Spleen (tissue), 11 donors: ENCODE measurements around the gene BSN. TPM values are rescaled to one million over a fixed set of nuclear protein-coding genes. Genes with fewer than 3 reads are reported as not detected.
"Not testable (repeated sequence)": the region's sequence is repeated elsewhere in the genome, so short reads cannot be mapped to it uniquely, and the experiment has no call there.

Source experiments
- DNase-seq: peaks from one replicate; pipeline ENCODE4 v3.0.0-alpha.2; 2020
- H3K27ac ChIP-seq, 8 donors: fragments of 200-600 bp; sonication (generic) in 7 of 8; 1 replicate in 4 of 8; 2 replicates in 4 of 8; pipeline versions ENCODE4 v1.5.0 to v1.8.0; 2016 to 2021; ENCODE audit warnings: inconsistent platforms in 4 of 8, mild to moderate bottlenecking in 4 of 8, moderate library complexity in 1 of 8
- H3K27me3 ChIP-seq, 7 donors: fragments of 200-600 bp; sonication (generic) in 6 of 7; replicated peaks in 1 of 7; 1 replicate in 4 of 7; 2 replicates in 3 of 7; pipeline versions ENCODE4 v1.5.0 to v1.8.0; 2016 to 2021; ENCODE audit warnings: inconsistent platforms in 3 of 7, mild to moderate bottlenecking in 1 of 7
- H3K36me3 ChIP-seq, 6 donors: fragments of 200-600 bp; sonication (generic) in 5 of 6; 1 replicate in 4 of 6; 2 replicates in 2 of 6; pipeline versions ENCODE4 v1.5.0 to v1.8.0; 2016 to 2021; ENCODE audit warnings: inconsistent platforms in 2 of 6
- H3K4me1 ChIP-seq, 6 donors: fragments of 200-600 bp; sonication (generic) in 5 of 6; 1 replicate in 3 of 6; 2 replicates in 3 of 6; pipeline versions ENCODE4 v1.5.0 to v1.8.0; 2016 to 2021; ENCODE audit warnings: inconsistent platforms in 3 of 6
- H3K4me3 ChIP-seq, 8 donors: fragments of 200-600 bp; sonication (generic) in 7 of 8; 1 replicate in 4 of 8; 2 replicates in 4 of 8; pipeline versions ENCODE4 v1.5.0 to v1.8.0; 2016 to 2021; ENCODE audit warnings: inconsistent platforms in 4 of 8, mild to moderate bottlenecking in 4 of 8, moderate library complexity in 2 of 8
- H3K9me3 ChIP-seq, 8 donors: fragments of 200-600 bp; sonication (generic) in 7 of 8; 1 replicate in 4 of 8; 2 replicates in 4 of 8; pipeline versions ENCODE4 v1.5.0 to v1.8.0; 2016 to 2021; ENCODE audit warnings: inconsistent platforms in 4 of 8
- POLR2A ChIP-seq, 3 donors: fragments of 450-650 bp; IDR thresholded peaks; one replicate each; pipeline ENCODE4 v1.5.1; 2017; ENCODE audit warnings: antibody characterized with exemption in 3 of 3, mild to moderate bottlenecking in 1 of 3
- POLR2AphosphoS5 ChIP-seq, 3 donors: sonication (generic); formaldehyde crosslinking; IDR thresholded peaks; one replicate each; pipeline ENCODE4 v1.5.1; 2017; ENCODE audit warnings: antibody characterized with exemption in 3 of 3
- WGBS, 5 donors: extraction: QIAGEN DNeasy Blood & Tissue Kit in 3 of 5; methylation state at CpG; one replicate each; pipeline versions ENCODE4 v1.1.5 to v1.1.7; 2013 to 2018; 5-methylcytosine and 5-hydroxymethylcytosine counted together
- intact Hi-C: fragments of 100-400 bp; cut with DNase I; formaldehyde crosslinking; loops from one replicate; pipeline ENCODE4 v1.15.0; 2023; ENCODE audit warnings: low total_unique reads
- polyA plus RNA-seq, 3 donors: library from polyadenylated mRNA; stranded (reverse); fragments of 200-250 nt; gene quantifications; one replicate each; pipeline ENCODE4 v1.2.1, GENCODE V29; 2013
- total RNA-seq, 7 donors: library from RNA; depleted of rRNA in 3 of 7; stranded (reverse); fragments of >200 nt in 3 of 7; fragmentation: NEBNext Ultra II Directional in 4 of 7; extraction: Animal tissue kit (Norgen Biotek cat#: 25700) in 4 of 7; gene quantifications; one replicate each; pipeline versions ENCODE4 v1.1.0 to v1.2.1, GENCODE V29; 2016 to 2021
- TF ChIP-seq, protein P1 (sequence below), 11 experiments: fragments of 200-600 bp in 7 of 11; fragments of 450-650 bp in 4 of 11; sonication (generic) in 4 of 11; IDR thresholded peaks in 8 of 11; conservative IDR thresholded peaks in 3 of 11; 1 replicate in 7 of 11; 2 replicates in 4 of 11; pipeline versions ENCODE4 v1.4.0 to v1.8.0; 2016 to 2021; ENCODE audit warnings: antibody characterized with exemption in 11 of 11, inconsistent platforms in 4 of 11, mild to moderate bottlenecking in 1 of 11
- donor health status: healthy with polysubstance abuse.
- donor health status: DM: no; HTN: no; CAD: no; lungs with moderate emphysema.
- donor health status: DM: no; HTN: no; CAD: no.
- donor health status: Bipolar disorder and iron deficiency.
- donor health status: healthy.
- donor health status: DM: no; HTN: no; CAD: no.
- donor health status: DM: yes; HTN: yes; CAD: no.

Gene BSN
- total and polyA plus RNA-seq, 10 donors, result 0.02 to 1.1 (median 0.36) TPM

DNA sequence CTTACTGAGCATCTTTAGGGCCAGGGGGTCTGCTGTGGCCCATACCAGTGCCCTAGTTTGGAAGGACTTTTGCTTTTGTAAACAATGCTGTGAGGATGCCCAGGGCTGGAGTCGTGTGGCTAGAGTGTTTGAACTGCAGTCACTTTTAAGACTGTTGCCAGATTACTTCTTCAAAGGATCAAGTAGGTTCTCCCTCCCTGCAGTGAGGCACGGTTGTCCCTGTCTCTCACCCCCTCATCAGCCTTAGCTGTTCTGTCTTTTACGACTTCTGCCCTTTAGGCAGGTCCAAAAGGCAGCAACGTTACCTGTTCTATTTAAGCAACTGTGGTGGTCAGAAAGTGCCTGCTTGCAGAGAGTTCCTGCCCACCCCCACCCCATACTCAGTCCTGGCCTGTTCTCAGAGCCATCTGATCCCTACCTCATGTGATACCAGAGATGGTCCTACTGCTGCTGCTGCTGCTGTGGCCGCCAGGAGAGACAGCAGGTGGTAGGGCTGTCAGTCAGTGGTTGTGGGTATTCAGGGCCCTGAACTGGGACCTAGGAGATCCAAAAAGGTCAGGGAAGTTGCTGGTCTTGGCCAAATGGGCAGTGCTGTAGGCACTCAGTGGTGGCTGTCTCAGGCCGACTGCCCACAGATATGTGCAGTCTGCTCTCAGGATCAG lies 140.3 kb downstream of the BSN start:
- H3K27ac ChIP-seq, H3K4me3 ChIP-seq, intact Hi-C loops, H3K27me3 ChIP-seq, DNase-seq, H3K9me3 ChIP-seq: not testable (repeated sequence)
- Histone ChIP-seq H3K4me1 (peaks cover 15 to 37% (median 26%) of the 10 kb centered on the region in 6 donors), H3K36me3 (peaks cover 0 to 35% (median 19%) of the 10 kb centered on the region in 6 donors)
- 77 to 86% (median 82%) methylated on average over 5 to 6 of the region's 6 CpGs for WGBS, 5 donors

DNA sequence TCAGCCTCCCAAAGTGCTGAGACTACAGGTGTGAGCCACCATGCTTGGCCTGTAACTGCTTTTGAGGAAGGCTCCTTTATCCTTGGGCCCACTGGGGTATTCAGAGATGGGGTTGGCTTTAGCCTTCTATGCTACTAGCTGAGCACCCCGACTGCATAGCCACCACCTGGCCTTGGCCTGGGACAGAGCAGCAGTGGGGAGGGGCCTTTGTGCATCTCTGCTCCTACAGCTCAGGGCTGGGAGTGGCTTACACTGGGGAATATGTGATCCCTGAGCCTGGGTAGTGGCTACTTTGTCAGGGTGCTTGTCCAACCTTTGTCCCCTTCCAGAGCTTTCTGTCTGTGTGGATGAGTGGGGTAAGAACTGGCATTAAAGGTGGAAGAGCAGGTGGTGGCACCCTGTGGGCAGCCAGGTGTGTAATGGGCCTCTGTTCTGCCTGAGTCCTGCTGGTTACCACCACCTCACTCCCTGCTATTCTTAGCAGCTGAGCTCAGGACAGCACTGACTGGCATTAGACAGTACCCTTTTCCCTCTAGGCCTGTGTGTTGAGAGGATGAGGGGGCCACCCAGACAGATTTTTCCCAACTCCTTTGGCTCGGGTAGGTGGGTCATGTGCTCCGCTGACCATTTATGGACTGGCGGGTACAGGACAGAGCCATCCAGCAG lies 141.2 kb downstream of the BSN start:
- 84 to 94% (median 89%) methylated on average over 4 of the region's 4 CpGs; no CpG with 5 or more reads in 2 of the 5 donors for WGBS, 5 donors
- Histone ChIP-seq H3K36me3 (peaks cover 0 to 44% (median 27%) of the 10 kb centered on the region in 6 donors), H3K4me1 (peaks cover 11 to 27% (median 17%) of the 10 kb centered on the region in 6 donors)
- H3K9me3 ChIP-seq, H3K27me3 ChIP-seq, DNase-seq, intact Hi-C loops, H3K27ac ChIP-seq, H3K4me3 ChIP-seq: not testable (repeated sequence)

DNA sequence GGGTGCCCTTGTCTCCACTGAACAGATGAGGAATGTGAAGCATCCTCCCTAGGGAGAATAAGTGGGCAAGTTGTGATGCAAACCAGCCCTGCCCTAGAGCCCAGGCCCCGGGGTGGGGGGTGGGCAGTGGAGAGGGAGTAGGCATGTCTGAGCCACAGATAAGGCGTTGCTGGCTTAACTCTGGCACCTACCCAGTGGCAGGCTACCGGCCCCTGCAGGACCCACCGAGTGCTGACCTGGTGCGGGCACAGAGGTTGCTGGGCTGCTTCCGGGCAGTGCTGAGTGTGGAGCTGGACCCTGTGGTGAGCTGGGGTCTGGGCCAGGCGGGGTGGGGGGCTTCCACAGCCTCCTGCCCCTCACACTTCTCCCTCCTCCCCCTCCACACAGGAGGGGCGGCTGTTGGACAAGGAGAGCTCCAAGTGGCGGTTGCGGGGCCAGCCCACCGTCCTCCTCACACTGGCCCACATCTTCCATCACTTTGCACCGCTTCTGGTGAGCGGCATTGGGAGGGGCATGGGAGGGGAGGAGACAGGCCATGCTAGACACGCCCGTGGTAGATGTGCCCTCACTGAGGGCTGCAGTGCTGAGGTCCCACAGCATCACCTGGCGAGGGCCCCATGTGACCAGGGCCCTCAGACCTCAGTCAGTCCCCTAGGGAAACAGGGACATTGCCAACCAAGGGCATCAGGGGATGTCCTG lies 145.2 kb downstream of the BSN start:
- peaks cover 0 to 13% (median 5%) of the 10 kb centered on the region in 6 donors for H3K4me1 ChIP-seq
- no peak overlapping the region for H3K4me3 ChIP-seq
- 89 to 96% (median 92%) methylated on average over 9 to 16 of the region's 16 CpGs for WGBS, 5 donors
- no peak overlapping the region for H3K27ac ChIP-seq
- no peak for DNase-seq
- peaks cover 0 to 79% (median 53%) of the 10 kb centered on the region in 6 donors for H3K36me3 ChIP-seq
- H3K9me3 ChIP-seq, result no peaks in the 10 kb centered on the region
- H3K27me3 ChIP-seq, result no peaks in the 10 kb centered on the region
- no peak for TF ChIP-seq POLR2A (IDR thresholded peaks at IDR 0.05)
- peak in 1 of 3 donors; percentile 12 for TF ChIP-seq POLR2AphosphoS5 (IDR thresholded peaks at IDR 0.05)
- intact Hi-C loops, result no loop called here

DNA sequence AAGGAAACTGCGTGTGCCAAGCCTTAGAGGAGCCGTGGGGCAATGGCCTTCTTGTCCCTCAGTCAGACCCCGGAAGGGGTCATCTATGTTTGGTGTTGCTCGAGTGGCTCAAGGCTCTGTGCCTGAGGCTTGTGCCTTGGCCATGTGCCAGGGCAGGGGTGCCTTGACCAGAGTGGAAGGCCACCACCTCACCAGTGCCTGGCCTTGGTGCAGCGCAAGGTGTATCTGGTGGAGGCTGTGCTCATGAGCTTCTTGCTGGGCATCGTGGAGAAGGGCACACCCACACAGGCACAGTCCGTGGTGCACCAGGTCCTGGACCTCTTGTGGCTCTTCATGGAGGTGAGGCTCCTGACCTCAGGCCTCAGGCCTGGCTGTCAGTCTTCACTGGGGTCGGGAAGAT lies 145.7 kb downstream of the BSN start:
- Histone ChIP-seq H3K4me1 (peaks cover 0 to 17% (median 4%) of the 10 kb centered on the region in 6 donors), H3K9me3 (no peaks in the 10 kb centered on the region), H3K27me3 (no peaks in the 10 kb centered on the region), H3K27ac (no peak overlapping the region), H3K36me3 (peaks cover 0 to 85% (median 59%) of the 10 kb centered on the region in 6 donors), H3K4me3 (no peak overlapping the region)
- TF ChIP-seq, protein P1, sequence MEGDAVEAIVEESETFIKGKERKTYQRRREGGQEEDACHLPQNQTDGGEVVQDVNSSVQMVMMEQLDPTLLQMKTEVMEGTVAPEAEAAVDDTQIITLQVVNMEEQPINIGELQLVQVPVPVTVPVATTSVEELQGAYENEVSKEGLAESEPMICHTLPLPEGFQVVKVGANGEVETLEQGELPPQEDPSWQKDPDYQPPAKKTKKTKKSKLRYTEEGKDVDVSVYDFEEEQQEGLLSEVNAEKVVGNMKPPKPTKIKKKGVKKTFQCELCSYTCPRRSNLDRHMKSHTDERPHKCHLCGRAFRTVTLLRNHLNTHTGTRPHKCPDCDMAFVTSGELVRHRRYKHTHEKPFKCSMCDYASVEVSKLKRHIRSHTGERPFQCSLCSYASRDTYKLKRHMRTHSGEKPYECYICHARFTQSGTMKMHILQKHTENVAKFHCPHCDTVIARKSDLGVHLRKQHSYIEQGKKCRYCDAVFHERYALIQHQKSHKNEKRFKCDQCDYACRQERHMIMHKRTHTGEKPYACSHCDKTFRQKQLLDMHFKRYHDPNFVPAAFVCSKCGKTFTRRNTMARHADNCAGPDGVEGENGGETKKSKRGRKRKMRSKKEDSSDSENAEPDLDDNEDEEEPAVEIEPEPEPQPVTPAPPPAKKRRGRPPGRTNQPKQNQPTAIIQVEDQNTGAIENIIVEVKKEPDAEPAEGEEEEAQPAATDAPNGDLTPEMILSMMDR (IDR thresholded peaks at IDR 0.05 in 8 of 11, conservative IDR thresholded peaks at IDR 0.05 in 3 of 11), result no peak
- DNase-seq, result no peak
- intact Hi-C loops, result loop anchor here (5.0 kb wide), 1 partner anchor 142 kb away; no protein-coding TSS in a partner anchor
- 73 to 89% (median 88%) methylated on average over 7 to 8 of the region's 8 CpGs for WGBS, 5 donors

DNA sequence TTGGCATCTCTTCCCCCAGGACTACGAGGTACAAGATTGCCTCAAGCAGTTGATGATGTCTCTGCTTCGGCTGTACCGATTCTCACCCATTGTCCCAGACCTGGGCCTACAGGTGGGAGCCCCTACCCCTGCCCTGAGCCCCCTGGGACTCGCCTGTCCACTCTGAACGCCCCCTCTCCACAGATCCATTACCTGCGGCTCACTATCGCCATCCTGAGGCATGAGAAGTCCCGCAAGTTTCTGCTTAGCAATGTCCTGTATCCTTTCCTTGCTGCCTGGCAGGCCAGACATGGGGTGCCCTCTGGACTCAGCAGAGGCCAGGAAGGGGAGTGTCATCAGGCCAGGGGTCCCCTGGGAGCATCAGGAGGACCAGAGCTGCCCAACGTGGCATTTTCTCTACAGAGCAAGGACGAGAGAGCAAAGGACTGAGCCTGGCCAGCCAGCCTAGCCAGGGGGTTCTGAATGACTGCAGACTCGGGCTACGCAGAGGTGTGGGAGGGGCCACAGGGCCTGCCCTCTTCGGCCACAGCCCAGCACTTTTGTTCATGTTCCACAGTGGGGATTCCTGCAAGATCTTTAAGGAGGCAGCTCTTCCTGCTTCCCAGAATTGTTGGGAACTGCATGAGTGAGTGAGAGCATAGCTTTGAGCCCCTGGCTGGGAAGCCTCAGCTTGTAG lies 146.3 kb downstream of the BSN start:
- no peaks in the 10 kb centered on the region for H3K9me3 ChIP-seq
- no peak overlapping the region for H3K4me3 ChIP-seq
- H3K4me1 ChIP-seq, result peaks cover 0 to 23% (median 5%) of the 10 kb centered on the region in 6 donors
- intact Hi-C loops, result loop anchor here (5.0 kb wide), 1 partner anchor 142 kb away; no protein-coding TSS in a partner anchor
- no peaks in the 10 kb centered on the region for H3K27me3 ChIP-seq
- no peak for DNase-seq
- TF ChIP-seq POLR2AphosphoS5 (IDR thresholded peaks at IDR 0.05) (no peak), POLR2A (IDR thresholded peaks at IDR 0.05) (no peak)
- TF ChIP-seq, protein P1 (IDR thresholded peaks at IDR 0.05 in 8 of 11, conservative IDR thresholded peaks at IDR 0.05 in 3 of 11), result no peak
- H3K27ac ChIP-seq, result no peak overlapping the region
- 77 to 91% (median 89%) methylated on average over 10 to 13 of the region's 13 CpGs for WGBS, 5 donors
- H3K36me3 ChIP-seq, result peaks cover 0 to 90% (median 65%) of the 10 kb centered on the region in 6 donors
